Measurements from ENCODE around the gene PCDHA10.
"Not testable (repeated sequence)": the region's sequence is repeated elsewhere in the genome, so short reads cannot be mapped to it uniquely, and the experiment has no call there.

Gene PCDHA10, protein sequence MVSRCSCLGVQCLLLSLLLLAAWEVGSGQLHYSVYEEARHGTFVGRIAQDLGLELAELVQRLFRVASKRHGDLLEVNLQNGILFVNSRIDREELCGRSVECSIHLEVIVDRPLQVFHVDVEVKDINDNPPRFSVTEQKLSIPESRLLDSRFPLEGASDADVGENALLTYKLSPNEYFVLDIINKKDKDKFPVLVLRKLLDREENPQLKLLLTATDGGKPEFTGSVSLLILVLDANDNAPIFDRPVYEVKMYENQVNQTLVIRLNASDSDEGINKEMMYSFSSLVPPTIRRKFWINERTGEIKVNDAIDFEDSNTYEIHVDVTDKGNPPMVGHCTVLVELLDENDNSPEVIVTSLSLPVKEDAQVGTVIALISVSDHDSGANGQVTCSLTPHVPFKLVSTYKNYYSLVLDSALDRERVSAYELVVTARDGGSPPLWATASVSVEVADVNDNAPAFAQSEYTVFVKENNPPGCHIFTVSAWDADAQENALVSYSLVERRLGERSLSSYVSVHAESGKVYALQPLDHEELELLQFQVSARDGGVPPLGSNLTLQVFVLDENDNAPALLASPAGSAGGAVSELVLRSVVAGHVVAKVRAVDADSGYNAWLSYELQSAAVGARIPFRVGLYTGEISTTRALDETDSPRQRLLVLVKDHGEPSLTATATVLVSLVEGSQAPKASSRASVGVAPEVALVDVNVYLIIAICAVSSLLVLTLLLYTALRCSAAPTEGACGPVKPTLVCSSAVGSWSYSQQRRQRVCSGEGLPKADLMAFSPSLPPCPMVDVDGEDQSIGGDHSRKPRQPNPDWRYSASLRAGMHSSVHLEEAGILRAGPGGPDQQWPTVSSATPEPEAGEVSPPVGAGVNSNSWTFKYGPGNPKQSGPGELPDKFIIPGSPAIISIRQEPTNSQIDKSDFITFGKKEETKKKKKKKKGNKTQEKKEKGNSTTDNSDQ

DNA sequence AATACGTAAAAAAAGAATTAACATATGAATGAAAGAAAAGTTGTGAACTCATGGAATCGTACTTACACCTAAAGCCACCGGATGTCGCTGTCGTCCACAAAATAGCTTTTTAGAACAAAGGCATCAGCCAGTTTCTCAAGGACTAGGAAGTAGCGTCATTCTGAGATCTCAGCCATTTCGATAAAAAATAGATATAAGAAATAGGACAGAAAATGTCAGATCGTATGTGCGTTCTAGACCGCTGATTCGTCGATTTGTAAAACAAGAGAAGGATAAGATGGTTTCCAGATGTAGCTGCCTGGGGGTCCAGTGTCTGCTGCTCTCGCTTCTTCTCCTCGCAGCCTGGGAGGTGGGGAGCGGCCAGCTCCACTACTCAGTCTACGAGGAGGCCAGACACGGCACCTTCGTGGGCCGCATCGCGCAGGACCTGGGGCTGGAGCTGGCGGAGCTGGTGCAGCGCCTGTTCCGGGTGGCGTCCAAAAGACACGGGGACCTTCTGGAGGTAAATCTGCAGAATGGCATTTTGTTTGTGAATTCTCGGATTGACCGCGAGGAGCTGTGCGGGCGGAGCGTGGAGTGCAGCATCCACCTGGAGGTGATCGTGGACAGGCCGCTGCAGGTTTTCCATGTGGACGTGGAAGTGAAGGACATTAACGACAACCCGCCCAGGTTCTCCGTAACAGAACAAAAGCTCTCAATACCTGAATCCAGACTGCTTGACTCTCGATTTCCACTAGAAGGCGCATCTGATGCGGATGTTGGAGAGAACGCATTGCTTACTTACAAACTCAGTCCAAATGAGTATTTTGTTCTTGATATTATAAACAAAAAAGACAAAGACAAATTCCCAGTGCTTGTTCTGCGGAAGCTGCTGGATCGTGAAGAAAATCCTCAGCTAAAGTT, at the start of gene PCDHA10:
Gene PCDHA10 (plus strand): TSS at position 126 of the 903 bp plus-strand sequence. CDS start 152 bp downstream, at position 278.
- in situ Hi-C loops (cut with MboI; ENCODE audit: low pct_unique_long_range_greater_than_20kb, low sequenced_read_pairs, unreplicated experiment), result no loop called here
- no peak for TF ChIP-seq CTCF (IDR thresholded peaks at IDR 0.05; ENCODE audit: extremely low read depth, insufficient read depth, missing control alignments)
- DNase-seq (ENCODE audit: low spot score), result no peak

- DNase-seq (ENCODE audit: low spot score), result no peak
- in situ Hi-C loops (cut with MboI; ENCODE audit: low pct_unique_long_range_greater_than_20kb, low sequenced_read_pairs, unreplicated experiment), result no loop called here
Measured at GRCh38 chr5:140806834-140807775, 48.6 kb upstream of the PCDHA10 start, which contains the start of gene PCDHA4. Gene PCDHA4, plus strand, starts transcription at chr5:140807068.

GRCh38 chr5:140808241-140808888, 47.3 kb upstream of the PCDHA10 start:
- in situ Hi-C loops (cut with MboI; ENCODE audit: low pct_unique_long_range_greater_than_20kb, low sequenced_read_pairs, unreplicated experiment); DNase-seq (ENCODE audit: low spot score): not testable (repeated sequence)

More at GRCh38 chr5:140806834-140807775, 48.6 kb upstream of the PCDHA10 start, which contains the start of gene PCDHA4:
- peak; percentile 24 for TF ChIP-seq CTCF (IDR thresholded peaks at IDR 0.05; ENCODE audit: extremely low read depth, insufficient read depth, missing control alignments)

GRCh38 chr5:140808889-140809291, 46.8 kb upstream of the PCDHA10 start:
- TF ChIP-seq CTCF (IDR thresholded peaks at IDR 0.05; ENCODE audit: extremely low read depth, insufficient read depth, missing control alignments), result no peak
- in situ Hi-C loops (cut with MboI; ENCODE audit: low pct_unique_long_range_greater_than_20kb, low sequenced_read_pairs, unreplicated experiment), result no loop called here
- no peak for DNase-seq (ENCODE audit: low spot score)

DNA sequence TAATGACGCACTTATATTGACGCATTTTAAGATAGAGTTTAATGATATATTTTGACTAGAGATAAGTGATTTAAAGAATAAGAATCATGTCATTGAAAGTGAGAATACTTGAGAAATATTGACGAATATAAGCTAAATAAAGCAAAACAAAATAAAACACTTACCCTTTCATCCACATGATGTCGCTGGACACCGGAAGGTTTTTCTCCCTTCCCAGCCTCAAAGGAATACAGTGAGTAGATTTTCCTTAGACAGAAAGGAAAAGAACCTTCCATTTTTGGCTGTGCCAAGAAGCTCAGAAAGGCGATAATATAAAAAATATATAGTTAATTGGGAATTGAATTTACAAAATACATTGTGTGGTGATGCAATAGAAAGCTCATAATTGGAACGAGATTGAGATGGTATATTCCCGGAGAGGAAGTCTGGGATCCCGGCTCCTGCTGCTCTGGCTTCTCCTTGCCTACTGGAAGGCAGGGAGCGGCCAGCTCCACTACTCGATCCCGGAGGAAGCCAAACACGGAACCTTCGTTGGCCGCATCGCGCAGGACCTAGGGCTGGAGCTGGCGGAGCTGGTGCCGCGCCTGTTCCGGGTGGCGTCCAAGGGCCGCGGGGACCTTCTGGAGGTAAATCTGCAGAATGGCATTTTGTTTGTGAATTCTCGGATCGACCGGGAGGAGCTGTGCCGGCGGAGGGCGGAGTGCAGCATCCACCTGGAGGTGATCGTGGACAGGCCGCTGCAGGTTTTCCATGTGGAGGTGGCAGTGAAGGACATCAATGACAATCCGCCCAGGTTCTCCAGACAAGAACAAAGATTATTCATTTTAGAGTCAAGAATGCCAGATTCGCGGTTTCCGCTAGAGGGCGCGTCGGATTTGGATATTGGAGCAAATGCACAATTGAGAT, 34.1 kb upstream of the PCDHA10 start, which contains the start of gene PCDHA5:
Gene PCDHA5 (plus strand): TSS at position 239 of the 906 bp plus-strand sequence.
- in situ Hi-C loops (cut with MboI; ENCODE audit: low pct_unique_long_range_greater_than_20kb, low sequenced_read_pairs, unreplicated experiment), result no loop called here
- TF ChIP-seq CTCF (IDR thresholded peaks at IDR 0.05; ENCODE audit: extremely low read depth, insufficient read depth, missing control alignments), result peak; percentile 27
- no peak for DNase-seq (ENCODE audit: low spot score)
